Panc1 (cell line): ENCODE data around the gene ADGRV1. TPM values are rescaled to one million over a fixed set of nuclear protein-coding genes. Genes with fewer than 3 reads are reported as not detected.

Source experiments
- ATAC-seq: fragments of 200-7000 bp; cut with Tn5 transposase; 2 replicates; pipeline ENCODE4 v1.9.1; 2020; ENCODE audit warnings: mild to moderate bottlenecking, moderate library complexity
- BruUV-seq: library from RNA; stranded (reverse); fragments of 400-500 nt; replicated peaks from 2 replicates; lab custom pipeline; 2021; lab: Mats Ljungman, UMichigan
- CTCF ChIA-PET: fragments of 300-600 bp; sonication (Branson Sonifier 250); formaldehyde crosslinking; loops from one replicate; lab custom pipeline; 2022; ENCODE audit warnings: antibody characterized with exemption; lab: Charles Lee
- POLR2A ChIA-PET: fragments of 300-600 bp; sonication (Branson Sonifier 250); formaldehyde crosslinking; loops from one replicate; lab custom pipeline; 2022; ENCODE audit warnings: antibody characterized with exemption; lab: Charles Lee
- DNase-seq: peaks from one replicate; pipeline ENCODE4 v3.0.0-alpha.2; 2010; ENCODE audit warnings: low read depth, low spot score
- H3K27ac ChIP-seq: 2 replicates; pipeline ENCODE4 v1.5.1; 2011; ENCODE audit warnings: mild to moderate bottlenecking, low read length, inconsistent platforms
- H3K27me3 ChIP-seq: fragments of 200-500 bp; sonication (Bioruptor generic); 2 replicates; pipeline ENCODE4 v1.6.0; 2014; ENCODE audit warnings: low read length, inconsistent platforms; ENCODE audit not compliant: control insufficient read depth, insufficient read depth
- H3K36me3 ChIP-seq: fragments of 200-500 bp; sonication (Bioruptor generic); 2 replicates; pipeline ENCODE4 v1.5.1; 2014; ENCODE audit warnings: inconsistent platforms, mild to moderate bottlenecking, low read length, moderate library complexity; ENCODE audit not compliant: control insufficient read depth, insufficient read depth
- H3K4me1 ChIP-seq: 2 replicates; pipeline ENCODE4 v1.5.1; 2011; ENCODE audit warnings: inconsistent platforms, mild to moderate bottlenecking, low read length, moderate library complexity; ENCODE audit not compliant: control insufficient read depth, insufficient read depth
- H3K4me3 ChIP-seq, 2 experiments: 2 replicates each; pipeline ENCODE4 v1.5.1; 2011 to 2012; ENCODE audit warnings: low read depth in 2 of 2, low read length in 2 of 2, mild to moderate bottlenecking in 2 of 2, inconsistent platforms in 1 of 2, moderate library complexity in 1 of 2
- H3K9me3 ChIP-seq: fragments of 200-500 bp; sonication (Bioruptor generic); 2 replicates; pipeline ENCODE4 v1.5.1; 2014; ENCODE audit warnings: low read depth, mild to moderate bottlenecking, inconsistent platforms, low read length, moderate library complexity; ENCODE audit not compliant: control insufficient read depth, insufficient read depth
- POLR2AphosphoS5 ChIP-seq: IDR thresholded peaks from 2 replicates; pipeline ENCODE4 v1.6.1; 2012; ENCODE audit warnings: mild to moderate bottlenecking, low read depth, low read length, moderate library complexity
- SIN3A ChIP-seq: IDR thresholded peaks from 2 replicates; pipeline ENCODE4 v1.6.1; 2012; ENCODE audit warnings: low read depth, mild to moderate bottlenecking, low read length, moderate library complexity, borderline replicate concordance; ENCODE audit not compliant: insufficient read depth
- TCF7L2 ChIP-seq: IDR thresholded peaks from 2 replicates; pipeline ENCODE4 v1.6.1; 2011; ENCODE audit warnings: mild to moderate bottlenecking, low read depth, low read length, inconsistent platforms
- in situ Hi-C: cut with HindIII; loops from 2 replicates; pipeline ENCODE4 v1.10.0; 2016; ENCODE audit warnings: low sequenced_read_pairs, low pct_unique_long_range_greater_than_20kb
- intact Hi-C: fragments of 100-400 bp; cut with micrococcal nuclease; formaldehyde crosslinking; loops from one replicate; pipeline ENCODE4 v1.10.0; 2022; ENCODE audit not compliant: unreplicated experiment
- total RNA-seq: library from RNA; stranded (reverse); gene quantifications from one replicate; pipeline ENCODE4 v1.2.1, GENCODE V29; 2021; ENCODE audit not compliant: unreplicated experiment
- TF ChIP-seq, protein P1 (sequence below), 2 experiments: IDR thresholded peaks; 2 replicates each; pipeline ENCODE4 v1.6.1; 2011 to 2012; ENCODE audit warnings: low read depth in 2 of 2, control low read depth in 1 of 2, low read length in 1 of 2, mild to moderate bottlenecking in 1 of 2, moderate library complexity in 1 of 2; ENCODE audit not compliant: insufficient read depth in 1 of 2
- TF ChIP-seq, protein P2 (sequence below): fragments of 450-650 bp; IDR thresholded peaks from 2 replicates; pipeline ENCODE4 v1.5.1; 2017; ENCODE audit warnings: mild to moderate bottlenecking

Gene ADGRV1
- total RNA-seq, 1 experiment from 2014 or later, result 0.49 TPM

DNA sequence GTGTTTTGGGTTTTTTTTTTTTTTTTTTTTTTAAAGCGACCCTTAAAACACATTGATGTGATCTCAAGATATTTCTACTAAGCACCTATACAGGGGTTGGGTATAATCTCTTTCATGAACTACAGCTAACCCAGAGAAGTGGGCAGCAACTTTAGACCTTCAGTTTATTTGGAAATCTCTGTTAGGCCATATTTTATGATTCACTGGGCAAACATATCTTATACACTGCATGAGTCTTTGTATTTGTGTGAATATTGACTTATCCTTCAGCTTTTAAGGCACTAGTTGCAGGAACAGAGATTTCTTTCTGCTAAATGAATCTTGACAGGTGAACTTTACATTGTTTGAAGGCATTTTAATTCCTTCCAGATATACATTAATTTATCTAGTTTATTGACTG, 630.2 kb downstream of the ADGRV1 start:
- no peak for TF ChIP-seq TCF7L2
- TF ChIP-seq, protein P1, sequence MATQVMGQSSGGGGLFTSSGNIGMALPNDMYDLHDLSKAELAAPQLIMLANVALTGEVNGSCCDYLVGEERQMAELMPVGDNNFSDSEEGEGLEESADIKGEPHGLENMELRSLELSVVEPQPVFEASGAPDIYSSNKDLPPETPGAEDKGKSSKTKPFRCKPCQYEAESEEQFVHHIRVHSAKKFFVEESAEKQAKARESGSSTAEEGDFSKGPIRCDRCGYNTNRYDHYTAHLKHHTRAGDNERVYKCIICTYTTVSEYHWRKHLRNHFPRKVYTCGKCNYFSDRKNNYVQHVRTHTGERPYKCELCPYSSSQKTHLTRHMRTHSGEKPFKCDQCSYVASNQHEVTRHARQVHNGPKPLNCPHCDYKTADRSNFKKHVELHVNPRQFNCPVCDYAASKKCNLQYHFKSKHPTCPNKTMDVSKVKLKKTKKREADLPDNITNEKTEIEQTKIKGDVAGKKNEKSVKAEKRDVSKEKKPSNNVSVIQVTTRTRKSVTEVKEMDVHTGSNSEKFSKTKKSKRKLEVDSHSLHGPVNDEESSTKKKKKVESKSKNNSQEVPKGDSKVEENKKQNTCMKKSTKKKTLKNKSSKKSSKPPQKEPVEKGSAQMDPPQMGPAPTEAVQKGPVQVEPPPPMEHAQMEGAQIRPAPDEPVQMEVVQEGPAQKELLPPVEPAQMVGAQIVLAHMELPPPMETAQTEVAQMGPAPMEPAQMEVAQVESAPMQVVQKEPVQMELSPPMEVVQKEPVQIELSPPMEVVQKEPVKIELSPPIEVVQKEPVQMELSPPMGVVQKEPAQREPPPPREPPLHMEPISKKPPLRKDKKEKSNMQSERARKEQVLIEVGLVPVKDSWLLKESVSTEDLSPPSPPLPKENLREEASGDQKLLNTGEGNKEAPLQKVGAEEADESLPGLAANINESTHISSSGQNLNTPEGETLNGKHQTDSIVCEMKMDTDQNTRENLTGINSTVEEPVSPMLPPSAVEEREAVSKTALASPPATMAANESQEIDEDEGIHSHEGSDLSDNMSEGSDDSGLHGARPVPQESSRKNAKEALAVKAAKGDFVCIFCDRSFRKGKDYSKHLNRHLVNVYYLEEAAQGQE (IDR thresholded peaks at IDR 0.05; ENCODE audit: insufficient read depth in 1 of 2, low read depth in 2 of 2, low read length in 1 of 2), result no peak
- TF ChIP-seq POLR2AphosphoS5, result no peak
- TF ChIP-seq, protein P2, sequence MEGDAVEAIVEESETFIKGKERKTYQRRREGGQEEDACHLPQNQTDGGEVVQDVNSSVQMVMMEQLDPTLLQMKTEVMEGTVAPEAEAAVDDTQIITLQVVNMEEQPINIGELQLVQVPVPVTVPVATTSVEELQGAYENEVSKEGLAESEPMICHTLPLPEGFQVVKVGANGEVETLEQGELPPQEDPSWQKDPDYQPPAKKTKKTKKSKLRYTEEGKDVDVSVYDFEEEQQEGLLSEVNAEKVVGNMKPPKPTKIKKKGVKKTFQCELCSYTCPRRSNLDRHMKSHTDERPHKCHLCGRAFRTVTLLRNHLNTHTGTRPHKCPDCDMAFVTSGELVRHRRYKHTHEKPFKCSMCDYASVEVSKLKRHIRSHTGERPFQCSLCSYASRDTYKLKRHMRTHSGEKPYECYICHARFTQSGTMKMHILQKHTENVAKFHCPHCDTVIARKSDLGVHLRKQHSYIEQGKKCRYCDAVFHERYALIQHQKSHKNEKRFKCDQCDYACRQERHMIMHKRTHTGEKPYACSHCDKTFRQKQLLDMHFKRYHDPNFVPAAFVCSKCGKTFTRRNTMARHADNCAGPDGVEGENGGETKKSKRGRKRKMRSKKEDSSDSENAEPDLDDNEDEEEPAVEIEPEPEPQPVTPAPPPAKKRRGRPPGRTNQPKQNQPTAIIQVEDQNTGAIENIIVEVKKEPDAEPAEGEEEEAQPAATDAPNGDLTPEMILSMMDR, result no peak
- no peak for TF ChIP-seq SIN3A
- in situ Hi-C loops, result no loop called here
- intact Hi-C loops, result no loop called here
- DNase-seq (no peak), ATAC-seq (no peak)
- Histone ChIP-seq H3K4me3 (no peak overlapping the region), H3K4me1 (peaks cover 3% of the 10 kb centered on the region; the same call in 1 of the 2 replicates), H3K27ac (no peak overlapping the region), H3K9me3 (no peaks in the 10 kb centered on the region), H3K36me3 (no peaks in the 10 kb centered on the region; the same call in 1 of the 2 replicates), H3K27me3 (no peaks in the 10 kb centered on the region)
- POLR2A ChIA-PET, result no interaction called here
- BruUV-seq, result no TSS peak
- CTCF ChIA-PET, result no interaction called here

DNA sequence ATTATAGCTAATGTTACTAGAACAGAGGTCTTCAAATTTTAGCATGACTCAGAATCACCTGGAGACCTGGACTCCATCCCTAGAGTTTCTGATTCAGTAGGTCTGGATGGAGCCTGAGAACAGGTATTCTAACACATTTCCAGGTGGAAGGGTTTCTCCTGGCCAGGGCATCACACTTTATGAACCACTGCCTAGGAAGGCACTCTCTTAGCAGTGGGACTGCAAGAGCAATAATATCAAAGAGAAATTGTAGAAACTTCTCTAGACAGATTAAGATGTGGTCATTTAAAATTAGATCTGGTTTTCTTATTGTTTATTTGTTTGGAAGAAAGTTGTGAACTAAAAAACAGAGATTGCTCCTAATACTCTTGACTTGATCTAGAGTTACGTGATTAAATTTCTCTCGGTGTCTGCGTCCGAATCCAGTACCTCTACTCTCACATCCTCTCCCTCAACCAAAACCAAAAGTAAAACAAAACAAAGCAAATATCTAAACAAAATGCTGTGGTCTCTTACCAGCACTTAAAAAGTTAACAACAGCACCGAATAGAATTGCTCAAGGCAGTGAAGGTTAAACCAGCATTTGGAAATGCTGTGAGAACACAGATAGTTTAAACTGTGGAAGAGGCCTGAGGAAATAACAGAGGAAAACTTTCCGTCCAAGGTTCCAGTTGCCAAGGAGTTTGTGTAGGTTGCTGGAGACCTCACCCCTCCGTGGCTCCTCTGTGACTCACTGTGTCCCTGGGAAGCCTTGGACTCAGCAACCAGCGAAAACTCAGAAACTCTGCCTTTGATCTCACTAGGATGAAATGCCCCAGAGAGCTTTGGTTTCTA, 631.1 kb downstream of the ADGRV1 start:
- Histone ChIP-seq H3K9me3 (no peaks in the 10 kb centered on the region), H3K4me3 (no peak overlapping the region), H3K27ac (no peak overlapping the region), H3K27me3 (no peaks in the 10 kb centered on the region), H3K36me3 (no peaks in the 10 kb centered on the region; the same call in 1 of the 2 replicates), H3K4me1 (peaks cover 3% of the 10 kb centered on the region; the same call in 1 of the 2 replicates)
- no TSS peak for BruUV-seq
- ChIA-PET CTCF (no interaction called here), POLR2A (no interaction called here)
- intact Hi-C loops (no loop called here), in situ Hi-C loops (no loop called here)
- no peak for DNase-seq
- ATAC-seq, result peak; percentile 82; the same call in 1 of the 2 replicates
- TF ChIP-seq POLR2AphosphoS5, result no peak
- TF ChIP-seq, protein P1 (IDR thresholded peaks at IDR 0.05; ENCODE audit: insufficient read depth in 1 of 2, low read depth in 2 of 2, low read length in 1 of 2), result no peak
- TF ChIP-seq, protein P2, result no peak
